ENCODE measurements around the gene PKD2L1.

GRCh38 chr10:100338434-100339036, 8.5 kb upstream of the PKD2L1 start:
- TF ChIP-seq SP1 (IDR thresholded peaks at IDR 0.05; ENCODE audit: low read depth, low read length) (no peak), ZNF592 (IDR thresholded peaks at IDR 0.05) (no peak), IKZF1 (conservative IDR thresholded peaks at IDR 0.05) (no peak), EP300 (IDR thresholded peaks at IDR 0.05; ENCODE audit: borderline replicate concordance in 1 of 2, control insufficient read depth in 1 of 2, low read depth in 2 of 2, low read length in 2 of 2) (no peak), MYC (IDR thresholded peaks at IDR 0.05; ENCODE audit: insufficient read depth, insufficient read length, insufficient replicate concordance, low read length, severe bottlenecking) (no peak), HDAC2 (IDR thresholded peaks at IDR 0.05) (no peak)
- TF ChIP-seq, protein P1, sequence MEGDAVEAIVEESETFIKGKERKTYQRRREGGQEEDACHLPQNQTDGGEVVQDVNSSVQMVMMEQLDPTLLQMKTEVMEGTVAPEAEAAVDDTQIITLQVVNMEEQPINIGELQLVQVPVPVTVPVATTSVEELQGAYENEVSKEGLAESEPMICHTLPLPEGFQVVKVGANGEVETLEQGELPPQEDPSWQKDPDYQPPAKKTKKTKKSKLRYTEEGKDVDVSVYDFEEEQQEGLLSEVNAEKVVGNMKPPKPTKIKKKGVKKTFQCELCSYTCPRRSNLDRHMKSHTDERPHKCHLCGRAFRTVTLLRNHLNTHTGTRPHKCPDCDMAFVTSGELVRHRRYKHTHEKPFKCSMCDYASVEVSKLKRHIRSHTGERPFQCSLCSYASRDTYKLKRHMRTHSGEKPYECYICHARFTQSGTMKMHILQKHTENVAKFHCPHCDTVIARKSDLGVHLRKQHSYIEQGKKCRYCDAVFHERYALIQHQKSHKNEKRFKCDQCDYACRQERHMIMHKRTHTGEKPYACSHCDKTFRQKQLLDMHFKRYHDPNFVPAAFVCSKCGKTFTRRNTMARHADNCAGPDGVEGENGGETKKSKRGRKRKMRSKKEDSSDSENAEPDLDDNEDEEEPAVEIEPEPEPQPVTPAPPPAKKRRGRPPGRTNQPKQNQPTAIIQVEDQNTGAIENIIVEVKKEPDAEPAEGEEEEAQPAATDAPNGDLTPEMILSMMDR (IDR thresholded peaks at IDR 0.05 in 2 of 3, conservative IDR thresholded peaks at IDR 0.05 in 1 of 3; ENCODE audit: control insufficient read depth in 2 of 3, extremely low read depth in 1 of 3, insufficient read depth in 1 of 3, low read depth in 3 of 3, low read length in 3 of 3) = peak; percentile 91 to 93 (median 92)
